Measurements from ENCODE around the gene OPCML.

OPCML gene

GRCh38 chr11:132579634-132580327 is 952.5 kb downstream of the OPCML start:
- DNase-seq = no peak

GRCh38 chr11:132579136-132579535 is 953.2 kb downstream of the OPCML start:
- no peak for DNase-seq

GRCh38 chr11:132578580-132578979 is 953.7 kb downstream of the OPCML start:
- no peak for DNase-seq

- peak; percentile 98 for DNase-seq
These were observed 955.6 kb downstream of the OPCML start for GRCh38 chr11:132576706-132577105.

- DNase-seq = no peak
These were observed 968.0 kb downstream of the OPCML start for GRCh38 chr11:132564091-132564885.

- DNase-seq = no peak
These were observed 969.3 kb downstream of the OPCML start for GRCh38 chr11:132563050-132563449.

- no peak for DNase-seq
These were observed 970.4 kb downstream of the OPCML start for GRCh38 chr11:132561937-132562336.

GRCh38 chr11:132559331-132560036 is 972.8 kb downstream of the OPCML start:
- no peak for DNase-seq

- DNase-seq = no peak
These were observed 976.0 kb downstream of the OPCML start for GRCh38 chr11:132556316-132556715.

- no peak for DNase-seq
These were observed 976.7 kb downstream of the OPCML start for GRCh38 chr11:132555617-132556016.

GRCh38 chr11:132551016-132551415 is 981.3 kb downstream of the OPCML start:
- no peak for DNase-seq

- no peak for DNase-seq
These were observed 982.7 kb downstream of the OPCML start for GRCh38 chr11:132549561-132549960.

GRCh38 chr11:132549001-132549400 is 983.3 kb downstream of the OPCML start:
- DNase-seq = no peak

GRCh38 chr11:132544007-132544406 is 988.3 kb downstream of the OPCML start:
- DNase-seq = no peak

GRCh38 chr11:132541794-132542193 is 990.5 kb downstream of the OPCML start:
- no peak for DNase-seq

GRCh38 chr11:132540581-132540980 is 991.7 kb downstream of the OPCML start:
- no peak for DNase-seq

- no peak for DNase-seq
These were observed 992.5 kb downstream of the OPCML start for GRCh38 chr11:132539590-132540368.

- no peak for DNase-seq
These were observed 993.7 kb downstream of the OPCML start for GRCh38 chr11:132538642-132539041.

GRCh38 chr11:132535830-132536229 is 996.5 kb downstream of the OPCML start:
- no peak for DNase-seq

- peak; percentile 56 for DNase-seq
These were observed 1000.4 kb downstream of the OPCML start for GRCh38 chr11:132531921-132532320.

GRCh38 chr11:132528181-132528580 is 1004.1 kb downstream of the OPCML start:
- DNase-seq = no peak

GRCh38 chr11:132523929-132524328 is 1008.4 kb downstream of the OPCML start:
- no peak for DNase-seq

- DNase-seq = no peak
These were observed 1012.1 kb downstream of the OPCML start for GRCh38 chr11:132520199-132520598.
